HepG2 (cell line): Measurements from ENCODE around the gene RAB1B. TPM values are rescaled to one million over a fixed set of nuclear protein-coding genes. Genes with fewer than 3 reads are reported as not detected.

Experiments used
- CAMTA2 ChIP-seq: sonication (generic); formaldehyde crosslinking; IDR thresholded peaks from 2 replicates; pipeline ENCODE4 v1.4.0; 2020; ENCODE audit warnings: mild to moderate bottlenecking, missing genetic modification reagents, borderline replicate concordance
- DZIP1 ChIP-seq: sonication (generic); formaldehyde crosslinking; IDR thresholded peaks from 2 replicates; pipeline ENCODE4 v1.5.0; 2020; ENCODE audit warnings: mild to moderate bottlenecking, missing genetic modification reagents
- EED ChIP-seq: sonication (generic); formaldehyde crosslinking; IDR thresholded peaks from 2 replicates; pipeline ENCODE4 v1.5.0; 2020; ENCODE audit warnings: mild to moderate bottlenecking, missing genetic modification reagents
- FUBP1 ChIP-seq: sonication (generic); formaldehyde crosslinking; IDR thresholded peaks from 2 replicates; pipeline ENCODE4 v1.5.1; 2020; ENCODE audit warnings: missing genetic modification reagents, mild to moderate bottlenecking, borderline replicate concordance
- HNF4A ChIP-seq: sonication (generic); formaldehyde crosslinking; IDR thresholded peaks from 2 replicates; pipeline ENCODE4 v1.4.0; 2020; ENCODE audit warnings: missing genetic modification reagents
- MAFG ChIP-seq: sonication (generic); formaldehyde crosslinking; IDR thresholded peaks from 2 replicates; pipeline ENCODE4 v1.5.1; 2020; ENCODE audit warnings: mild to moderate bottlenecking, missing genetic modification reagents
- MYNN ChIP-seq: sonication (generic); formaldehyde crosslinking; IDR thresholded peaks from 2 replicates; pipeline ENCODE4 v1.4.0; 2020; ENCODE audit warnings: mild to moderate bottlenecking, low read depth, missing genetic modification reagents
- NFAT5 ChIP-seq: sonication (generic); formaldehyde crosslinking; IDR thresholded peaks from 2 replicates; pipeline ENCODE4 v1.4.0; 2020; ENCODE audit warnings: missing genetic modification reagents
- RCOR2 ChIP-seq: IDR thresholded peaks from 2 replicates; pipeline ENCODE4 v1.6.1; 2016; ENCODE audit warnings: missing biosample characterization, missing genetic modification reagents
- SRSF9 ChIP-seq: fragments of 200-400 bp; formaldehyde crosslinking; IDR thresholded peaks from 2 replicates; pipeline ENCODE4 v1.6.1; 2018; ENCODE audit warnings: borderline replicate concordance, mild to moderate bottlenecking, low read depth, low read length; ENCODE audit not compliant: insufficient read depth, poor library complexity, severe bottlenecking
- SRY ChIP-seq: sonication (generic); formaldehyde crosslinking; IDR thresholded peaks from 2 replicates; pipeline ENCODE4 v1.8.0; 2022; ENCODE audit warnings: mild to moderate bottlenecking, missing genetic modification reagents
- YY1 ChIP-seq: IDR thresholded peaks from 2 replicates; pipeline ENCODE4 v1.6.1; 2011; ENCODE audit warnings: low read length, low read depth, moderate library complexity, mild to moderate bottlenecking; ENCODE audit not compliant: insufficient read depth, insufficient replicate concordance
- ZBTB38 ChIP-seq: sonication (generic); formaldehyde crosslinking; IDR thresholded peaks from 2 replicates; pipeline ENCODE4 v1.5.1; 2020; ENCODE audit warnings: mild to moderate bottlenecking, missing genetic modification reagents
- ZNF414 ChIP-seq: sonication (generic); formaldehyde crosslinking; IDR thresholded peaks from 2 replicates; pipeline ENCODE4 v1.5.0; 2020; ENCODE audit warnings: missing genetic modification reagents
- ZNF501 ChIP-seq: sonication (generic); formaldehyde crosslinking; IDR thresholded peaks from 2 replicates; pipeline ENCODE4 v1.5.1; 2020; ENCODE audit warnings: mild to moderate bottlenecking, moderate library complexity, missing genetic modification reagents
- ZNF510 ChIP-seq: sonication (generic); formaldehyde crosslinking; IDR thresholded peaks from 2 replicates; pipeline ENCODE4 v1.4.0; 2020; ENCODE audit warnings: low read depth, mild to moderate bottlenecking, missing genetic modification reagents
- ZNF605 ChIP-seq: sonication (generic); formaldehyde crosslinking; IDR thresholded peaks from 2 replicates; pipeline ENCODE4 v1.8.0; 2022; ENCODE audit warnings: mild to moderate bottlenecking, missing genetic modification reagents
- ZNF816 ChIP-seq: sonication (generic); formaldehyde crosslinking; IDR thresholded peaks from 2 replicates; pipeline ENCODE4 v1.8.0; 2022; ENCODE audit warnings: missing genetic modification reagents, mild to moderate bottlenecking, borderline replicate concordance
- polyA plus RNA-seq, 8 experiments: library from polyadenylated mRNA; depleted of rRNA in 3 of 8; stranded (reverse) in 7 of 8; unstranded in 1 of 8; fragments of >200 nt; fragmentation: Illumina TruSeq in 4 of 8; extraction: Trizol in 4 of 8; gene quantifications; 2 replicates each; pipeline versions ENCODE4 v1.2.1 to v1.2.3, GENCODE V29; 2011 to 2016; ENCODE audit warnings: low read depth in 4 of 8, missing spikeins in 1 of 8, mixed read lengths in 1 of 8; ENCODE audit not compliant: insufficient read depth in 1 of 8
- total RNA-seq, 5 experiments: library from RNA; depleted of rRNA; stranded (reverse); fragments of >200 nt; fragmentation: Illumina TruSeq; extraction: Trizol; gene quantifications; 2 replicates each; pipeline ENCODE4 v1.2.3, GENCODE V29; 2016; ENCODE audit warnings: low read depth in 1 of 5

Gene RAB1B
- total and polyA plus RNA-seq, 2 of the 13 experiments (the other 11 are each of a cell fraction or from before 2014, with no cell fraction given) = 77.9 to 87.9 TPM

- TF ChIP-seq DZIP1 (CRISPR knock-in tag) (peak; percentile 79; the same call in 1 of the 2 replicates), RCOR2 (no peak), NFAT5 (CRISPR knock-in tag) (no peak), MAFG (CRISPR knock-in tag) (no peak), HNF4A (CRISPR knock-in tag) (peak; percentile 55; the same call in 1 of the 2 replicates), ZNF501 (CRISPR knock-in tag) (peak; percentile 46; the same call in 1 of the 2 replicates), ZBTB38 (no peak), ZNF816 (CRISPR knock-in tag) (no peak), SRSF9 (no peak), ZNF414 (CRISPR knock-in tag) (no peak), SRY (CRISPR knock-in tag) (no peak), ZNF605 (CRISPR knock-in tag) (0 out of 2 replicates have a peak, but pooled peaks have one; percentile 28), FUBP1 (CRISPR knock-in tag) (no peak), YY1 (no peak), ZNF510 (no peak), CAMTA2 (CRISPR knock-in tag) (0 out of 2 replicates have a peak, but pooled peaks have one; percentile 35), MYNN (CRISPR knock-in tag) (0 out of 2 replicates have a peak, but pooled peaks have one; percentile 40), EED (0 out of 2 replicates have a peak, but pooled peaks have one; percentile 31)
These were observed 19.6 kb downstream of the RAB1B start (continued) for GRCh38 chr11:66287889-66288670.
